Measurements from ENCODE around the gene ABLIM2.

GRCh38 chr4:8123389-8123788 is 35.2 kb downstream of the ABLIM2 start:
- TF ChIP-seq ZFP30 (CRISPR knock-in tag; IDR thresholded peaks at IDR 0.05): no peak
- TF ChIP-seq PATZ1 (CRISPR knock-in tag; IDR thresholded peaks at IDR 0.05; ENCODE audit: borderline replicate concordance): no peak
- TF ChIP-seq POU6F1 (CRISPR knock-in tag; IDR thresholded peaks at IDR 0.05; ENCODE audit: borderline replicate concordance, low read depth): no peak
- TF ChIP-seq SNAI2 (CRISPR knock-in tag; IDR thresholded peaks at IDR 0.05): no peak
- no peak for TF ChIP-seq ARNTL (CRISPR knock-in tag; IDR thresholded peaks at IDR 0.05; ENCODE audit: borderline replicate concordance, low read depth)
- no peak for TF ChIP-seq RARB (CRISPR knock-in tag; IDR thresholded peaks at IDR 0.05)
- TF ChIP-seq CSDC2 (CRISPR knock-in tag; IDR thresholded peaks at IDR 0.05): no peak
- TF ChIP-seq TCF4 (CRISPR knock-in tag; IDR thresholded peaks at IDR 0.05; ENCODE audit: borderline replicate concordance): no peak

Data from SK-N-SH treated with all-trans-retinoic acid at 6 μM for 48 hours (cell line).